Ishikawa (cell line): ENCODE data around the gene AKIRIN1.

ENCODE experiments used
- CEBPB ChIP-seq: IDR thresholded peaks from 2 replicates; pipeline ENCODE4 v1.6.1; 2012
- CREB1 ChIP-seq: IDR thresholded peaks from 2 replicates; pipeline ENCODE4 v1.6.1; 2012; ENCODE audit warnings: low read depth
- EGR1 ChIP-seq: IDR thresholded peaks from 2 replicates; pipeline ENCODE4 v1.6.1; 2012
- EP300 ChIP-seq: IDR thresholded peaks from 2 replicates; pipeline ENCODE4 v1.6.1; 2012; ENCODE audit warnings: borderline replicate concordance
- FOXM1 ChIP-seq: IDR thresholded peaks from 2 replicates; pipeline ENCODE4 v1.6.1; 2012; ENCODE audit warnings: low read depth, borderline replicate concordance
- MAX ChIP-seq: IDR thresholded peaks from 2 replicates; pipeline ENCODE4 v1.6.1; 2012
- NFIC ChIP-seq: IDR thresholded peaks from 2 replicates; pipeline ENCODE4 v1.6.1; 2012
- RAD21 ChIP-seq: IDR thresholded peaks from 2 replicates; pipeline ENCODE4 v1.6.1; 2012; ENCODE audit warnings: low read depth
- TAF1 ChIP-seq: IDR thresholded peaks from 2 replicates; pipeline ENCODE4 v1.6.1; 2012; ENCODE audit warnings: low read depth, mild to moderate bottlenecking
- TCF12 ChIP-seq: IDR thresholded peaks from 2 replicates; pipeline ENCODE4 v1.6.1; 2012; ENCODE audit warnings: low read depth
- TEAD4 ChIP-seq: IDR thresholded peaks from 2 replicates; pipeline ENCODE4 v1.6.1; 2012
- YY1 ChIP-seq: IDR thresholded peaks from 2 replicates; pipeline ENCODE4 v1.6.1; 2012; ENCODE audit warnings: low read depth
- TF ChIP-seq, protein P1 (sequence below): IDR thresholded peaks from 2 replicates; pipeline ENCODE4 v1.6.1; 2012
- TF ChIP-seq, protein P2 (sequence below): IDR thresholded peaks from 2 replicates; pipeline ENCODE4 v1.6.1; 2012; ENCODE audit warnings: low read depth, mild to moderate bottlenecking

DNA sequence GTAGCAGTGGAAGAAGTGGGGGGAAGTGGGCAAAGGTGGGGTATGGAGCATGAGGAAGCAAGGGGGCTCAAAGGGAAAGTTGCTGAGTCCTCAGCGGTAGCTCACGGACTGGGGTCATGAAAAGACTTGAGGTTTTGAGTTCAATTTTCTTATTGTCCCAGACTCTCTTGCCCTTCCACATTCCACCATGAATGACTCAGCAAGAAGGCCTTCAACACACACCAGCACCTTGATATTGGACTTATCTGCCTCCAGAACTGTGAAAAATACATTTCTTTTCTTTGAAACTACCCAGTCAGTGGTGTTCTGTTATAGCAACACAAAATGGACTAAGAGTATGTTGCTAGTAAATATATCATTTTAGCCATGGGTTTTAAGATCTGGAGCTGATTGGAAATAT, 32.1 kb upstream of the AKIRIN1 start:
- no peak for TF ChIP-seq RAD21
- TF ChIP-seq CEBPB, result no peak
- TF ChIP-seq MAX, result no peak; the same call in 1 of the 2 replicates
- TF ChIP-seq TAF1, result no peak
- no peak for TF ChIP-seq NFIC
- TF ChIP-seq CREB1, result no peak
- TF ChIP-seq EGR1, result no peak
- TF ChIP-seq, protein P1, sequence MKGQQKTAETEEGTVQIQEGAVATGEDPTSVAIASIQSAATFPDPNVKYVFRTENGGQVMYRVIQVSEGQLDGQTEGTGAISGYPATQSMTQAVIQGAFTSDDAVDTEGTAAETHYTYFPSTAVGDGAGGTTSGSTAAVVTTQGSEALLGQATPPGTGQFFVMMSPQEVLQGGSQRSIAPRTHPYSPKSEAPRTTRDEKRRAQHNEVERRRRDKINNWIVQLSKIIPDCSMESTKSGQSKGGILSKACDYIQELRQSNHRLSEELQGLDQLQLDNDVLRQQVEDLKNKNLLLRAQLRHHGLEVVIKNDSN, result no peak
- TF ChIP-seq TCF12, result no peak
- TF ChIP-seq, protein P2, sequence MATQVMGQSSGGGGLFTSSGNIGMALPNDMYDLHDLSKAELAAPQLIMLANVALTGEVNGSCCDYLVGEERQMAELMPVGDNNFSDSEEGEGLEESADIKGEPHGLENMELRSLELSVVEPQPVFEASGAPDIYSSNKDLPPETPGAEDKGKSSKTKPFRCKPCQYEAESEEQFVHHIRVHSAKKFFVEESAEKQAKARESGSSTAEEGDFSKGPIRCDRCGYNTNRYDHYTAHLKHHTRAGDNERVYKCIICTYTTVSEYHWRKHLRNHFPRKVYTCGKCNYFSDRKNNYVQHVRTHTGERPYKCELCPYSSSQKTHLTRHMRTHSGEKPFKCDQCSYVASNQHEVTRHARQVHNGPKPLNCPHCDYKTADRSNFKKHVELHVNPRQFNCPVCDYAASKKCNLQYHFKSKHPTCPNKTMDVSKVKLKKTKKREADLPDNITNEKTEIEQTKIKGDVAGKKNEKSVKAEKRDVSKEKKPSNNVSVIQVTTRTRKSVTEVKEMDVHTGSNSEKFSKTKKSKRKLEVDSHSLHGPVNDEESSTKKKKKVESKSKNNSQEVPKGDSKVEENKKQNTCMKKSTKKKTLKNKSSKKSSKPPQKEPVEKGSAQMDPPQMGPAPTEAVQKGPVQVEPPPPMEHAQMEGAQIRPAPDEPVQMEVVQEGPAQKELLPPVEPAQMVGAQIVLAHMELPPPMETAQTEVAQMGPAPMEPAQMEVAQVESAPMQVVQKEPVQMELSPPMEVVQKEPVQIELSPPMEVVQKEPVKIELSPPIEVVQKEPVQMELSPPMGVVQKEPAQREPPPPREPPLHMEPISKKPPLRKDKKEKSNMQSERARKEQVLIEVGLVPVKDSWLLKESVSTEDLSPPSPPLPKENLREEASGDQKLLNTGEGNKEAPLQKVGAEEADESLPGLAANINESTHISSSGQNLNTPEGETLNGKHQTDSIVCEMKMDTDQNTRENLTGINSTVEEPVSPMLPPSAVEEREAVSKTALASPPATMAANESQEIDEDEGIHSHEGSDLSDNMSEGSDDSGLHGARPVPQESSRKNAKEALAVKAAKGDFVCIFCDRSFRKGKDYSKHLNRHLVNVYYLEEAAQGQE, result no peak
- no peak; the same call in 1 of the 2 replicates for TF ChIP-seq EP300
- TF ChIP-seq FOXM1, result no peak
- no peak for TF ChIP-seq YY1
- peak; percentile 87 for TF ChIP-seq TEAD4
